ENCODE results near the gene CNNM1.

GRCh38 chr10:99365311-99365710 lies 36.2 kb downstream of the CNNM1 start:
- TF ChIP-seq CTCF (IDR thresholded peaks at IDR 0.05) = no peak
- no peak for TF ChIP-seq POLR2A (IDR thresholded peaks at IDR 0.05)

Measured in heart left ventricle (tissue), 13 donors.